Chondrocyte (in vitro differentiated cells): Measurements from ENCODE around the gene KLK3. TPM values are rescaled to one million over a fixed set of nuclear protein-coding genes. Genes with fewer than 3 reads are reported as not detected.

Experiments used
- DNase-seq: peaks from one replicate; pipeline ENCODE4 v3.0.0; 2021; ENCODE audit warnings: mixed read lengths, low spot score
- H3K27ac Mint-ChIP-seq: one replicate; pipeline ENCODE4 v1.8.0; 2021; ENCODE audit warnings: mild to moderate bottlenecking, moderate library complexity, mixed read lengths; ENCODE audit not compliant: unreplicated experiment
- H3K27me3 Mint-ChIP-seq: 2 replicates; pipeline ENCODE4 v1.8.0; 2021; ENCODE audit warnings: low read depth, mixed read lengths
- H3K36me3 Mint-ChIP-seq: 2 replicates; pipeline ENCODE4 v1.8.0; 2021; ENCODE audit warnings: low read depth, mixed read lengths
- H3K4me1 Mint-ChIP-seq: 2 replicates; pipeline ENCODE4 v1.8.0; 2021; ENCODE audit warnings: low read depth, mild to moderate bottlenecking, mixed read lengths
- H3K4me3 Mint-ChIP-seq: one replicate; pipeline ENCODE4 v1.8.0; 2021; ENCODE audit warnings: mild to moderate bottlenecking, moderate library complexity, mixed read lengths; ENCODE audit not compliant: unreplicated experiment
- H3K9me3 Mint-ChIP-seq: 2 replicates; pipeline ENCODE4 v1.8.0; 2021; ENCODE audit warnings: low read depth, mixed read lengths
- total RNA-seq: library from RNA; stranded (reverse); gene quantifications from 3 replicates; pipeline ENCODE4 v1.2.1, GENCODE V29; 2021
- TF ChIP-seq, protein P1 (sequence below): fragments of 200-600 bp; sonication (generic); IDR thresholded peaks from 2 replicates; pipeline ENCODE4 v1.5.0; 2021; ENCODE audit warnings: antibody characterized with exemption, mild to moderate bottlenecking, moderate library complexity

Gene KLK3
- total RNA-seq, 1 donor from 2014 or later = not detected

GRCh38 chr19:50843205-50843604 lies 11.5 kb upstream of the KLK3 start:
- H3K27me3 Mint-ChIP-seq = peaks cover 25% of the 10 kb centered on the region
- H3K4me1 Mint-ChIP-seq = no peaks in the 10 kb centered on the region
- no peak for DNase-seq
- peaks cover 14% of the 10 kb centered on the region for H3K9me3 Mint-ChIP-seq
- TF ChIP-seq, protein P1, sequence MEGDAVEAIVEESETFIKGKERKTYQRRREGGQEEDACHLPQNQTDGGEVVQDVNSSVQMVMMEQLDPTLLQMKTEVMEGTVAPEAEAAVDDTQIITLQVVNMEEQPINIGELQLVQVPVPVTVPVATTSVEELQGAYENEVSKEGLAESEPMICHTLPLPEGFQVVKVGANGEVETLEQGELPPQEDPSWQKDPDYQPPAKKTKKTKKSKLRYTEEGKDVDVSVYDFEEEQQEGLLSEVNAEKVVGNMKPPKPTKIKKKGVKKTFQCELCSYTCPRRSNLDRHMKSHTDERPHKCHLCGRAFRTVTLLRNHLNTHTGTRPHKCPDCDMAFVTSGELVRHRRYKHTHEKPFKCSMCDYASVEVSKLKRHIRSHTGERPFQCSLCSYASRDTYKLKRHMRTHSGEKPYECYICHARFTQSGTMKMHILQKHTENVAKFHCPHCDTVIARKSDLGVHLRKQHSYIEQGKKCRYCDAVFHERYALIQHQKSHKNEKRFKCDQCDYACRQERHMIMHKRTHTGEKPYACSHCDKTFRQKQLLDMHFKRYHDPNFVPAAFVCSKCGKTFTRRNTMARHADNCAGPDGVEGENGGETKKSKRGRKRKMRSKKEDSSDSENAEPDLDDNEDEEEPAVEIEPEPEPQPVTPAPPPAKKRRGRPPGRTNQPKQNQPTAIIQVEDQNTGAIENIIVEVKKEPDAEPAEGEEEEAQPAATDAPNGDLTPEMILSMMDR = no peak
- peaks cover 2% of the 10 kb centered on the region for H3K36me3 Mint-ChIP-seq
- H3K27ac Mint-ChIP-seq = no peak overlapping the region
- no peak overlapping the region for H3K4me3 Mint-ChIP-seq

GRCh38 chr19:50843701-50844221 lies 11.0 kb upstream of the KLK3 start:
- no peaks in the 10 kb centered on the region for H3K4me1 Mint-ChIP-seq
- peaks cover 2% of the 10 kb centered on the region for H3K36me3 Mint-ChIP-seq
- no peak for DNase-seq
- H3K4me3 Mint-ChIP-seq = no peak overlapping the region
- TF ChIP-seq, protein P1 = no peak
- H3K9me3 Mint-ChIP-seq = peaks cover 14% of the 10 kb centered on the region
- peaks cover 29% of the 10 kb centered on the region for H3K27me3 Mint-ChIP-seq
- no peak overlapping the region for H3K27ac Mint-ChIP-seq

DNA sequence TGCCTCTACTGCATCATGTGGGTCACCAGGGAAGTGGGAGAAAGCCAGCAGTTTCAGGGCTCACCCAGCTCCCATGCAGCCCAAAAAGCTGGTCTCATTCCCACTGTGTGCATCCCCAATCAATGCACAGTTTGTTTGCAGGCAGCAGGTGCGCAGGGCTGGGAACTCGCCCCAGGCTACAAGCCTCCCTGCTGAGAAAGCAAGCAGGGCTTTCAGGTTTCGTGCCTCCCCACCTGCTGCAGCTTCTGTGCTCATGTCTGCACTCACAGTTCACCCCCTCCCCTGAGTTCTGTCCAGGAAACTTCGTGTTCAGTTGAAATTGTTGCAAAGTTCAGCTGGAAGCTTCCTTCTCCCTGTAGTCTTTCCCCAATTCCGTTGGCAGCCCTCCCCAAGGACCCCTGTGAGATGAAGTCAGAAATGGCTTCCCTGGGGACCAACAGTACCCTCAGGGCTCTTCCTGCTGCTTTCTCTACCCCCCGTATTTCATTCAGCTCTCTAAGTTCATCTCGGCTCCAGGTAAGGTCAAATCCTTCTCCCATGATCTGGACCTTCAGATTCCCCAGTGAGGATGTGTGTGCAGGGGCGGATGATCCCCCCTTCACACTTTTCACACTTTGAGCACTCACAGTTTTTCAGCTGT lies 10.3 kb upstream of the KLK3 start:
- H3K27ac Mint-ChIP-seq = no peak overlapping the region
- TF ChIP-seq, protein P1 = no peak
- DNase-seq = no peak
- peaks cover 2% of the 10 kb centered on the region for H3K36me3 Mint-ChIP-seq
- H3K4me3 Mint-ChIP-seq = no peak overlapping the region
- peaks cover 14% of the 10 kb centered on the region for H3K9me3 Mint-ChIP-seq
- H3K27me3 Mint-ChIP-seq = peaks cover 31% of the 10 kb centered on the region
- H3K4me1 Mint-ChIP-seq = no peaks in the 10 kb centered on the region

DNA sequence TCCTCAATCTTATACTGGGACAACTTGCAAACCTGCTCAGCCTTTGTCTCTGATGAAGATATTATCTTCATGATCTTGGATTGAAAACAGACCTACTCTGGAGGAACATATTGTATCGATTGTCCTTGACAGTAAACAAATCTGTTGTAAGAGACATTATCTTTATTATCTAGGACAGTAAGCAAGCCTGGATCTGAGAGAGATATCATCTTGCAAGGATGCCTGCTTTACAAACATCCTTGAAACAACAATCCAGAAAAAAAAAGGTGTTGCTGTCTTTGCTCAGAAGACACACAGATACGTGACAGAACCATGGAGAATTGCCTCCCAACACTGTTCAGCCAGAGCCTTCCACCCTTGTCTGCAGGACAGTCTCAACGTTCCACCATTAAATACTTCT lies 4.0 kb upstream of the KLK3 start:
- peaks cover 15% of the 10 kb centered on the region for H3K27me3 Mint-ChIP-seq
- H3K4me3 Mint-ChIP-seq = no peak overlapping the region
- H3K9me3 Mint-ChIP-seq = no peaks in the 10 kb centered on the region
- no peaks in the 10 kb centered on the region for H3K36me3 Mint-ChIP-seq
- no peaks in the 10 kb centered on the region for H3K4me1 Mint-ChIP-seq
- H3K27ac Mint-ChIP-seq = no peak overlapping the region
- TF ChIP-seq, protein P1 = no peak
- no peak for DNase-seq

DNA sequence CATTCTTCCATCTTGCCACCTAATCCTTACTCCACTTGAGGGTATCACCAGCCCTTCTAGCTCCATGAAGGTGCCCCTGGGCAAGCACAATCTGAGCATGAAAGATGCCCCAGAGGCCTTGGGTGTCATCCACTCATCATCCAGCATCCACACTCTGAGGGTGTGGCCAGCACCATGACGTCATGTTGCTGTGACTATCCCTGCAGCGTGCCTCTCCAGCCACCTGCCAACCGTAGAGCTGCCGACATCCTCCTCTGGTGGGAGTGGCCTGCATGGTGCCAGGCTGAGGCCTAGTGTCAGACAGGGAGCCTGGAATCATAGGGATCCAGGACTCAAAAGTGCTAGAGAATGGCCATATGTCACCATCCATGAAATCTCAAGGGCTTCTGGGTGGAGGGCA lies 3.1 kb upstream of the KLK3 start:
- Mint-ChIP-seq H3K4me3 (no peak overlapping the region), H3K27me3 (peaks cover 18% of the 10 kb centered on the region), H3K9me3 (no peaks in the 10 kb centered on the region), H3K4me1 (no peaks in the 10 kb centered on the region), H3K36me3 (no peaks in the 10 kb centered on the region), H3K27ac (no peak overlapping the region)
- DNase-seq = no peak
- TF ChIP-seq, protein P1 = no peak
